ENCODE data around the gene PRC1. TPM values are rescaled to one million over a fixed set of nuclear protein-coding genes. Genes with fewer than 3 reads are reported as not detected.
"Not testable (repeated sequence)": the region's sequence is repeated elsewhere in the genome, so short reads cannot be mapped to it uniquely, and the experiment has no call there.

Gene PRC1
- total RNA-seq, 1 donor from 2014 or later = 18.8 TPM

DNA sequence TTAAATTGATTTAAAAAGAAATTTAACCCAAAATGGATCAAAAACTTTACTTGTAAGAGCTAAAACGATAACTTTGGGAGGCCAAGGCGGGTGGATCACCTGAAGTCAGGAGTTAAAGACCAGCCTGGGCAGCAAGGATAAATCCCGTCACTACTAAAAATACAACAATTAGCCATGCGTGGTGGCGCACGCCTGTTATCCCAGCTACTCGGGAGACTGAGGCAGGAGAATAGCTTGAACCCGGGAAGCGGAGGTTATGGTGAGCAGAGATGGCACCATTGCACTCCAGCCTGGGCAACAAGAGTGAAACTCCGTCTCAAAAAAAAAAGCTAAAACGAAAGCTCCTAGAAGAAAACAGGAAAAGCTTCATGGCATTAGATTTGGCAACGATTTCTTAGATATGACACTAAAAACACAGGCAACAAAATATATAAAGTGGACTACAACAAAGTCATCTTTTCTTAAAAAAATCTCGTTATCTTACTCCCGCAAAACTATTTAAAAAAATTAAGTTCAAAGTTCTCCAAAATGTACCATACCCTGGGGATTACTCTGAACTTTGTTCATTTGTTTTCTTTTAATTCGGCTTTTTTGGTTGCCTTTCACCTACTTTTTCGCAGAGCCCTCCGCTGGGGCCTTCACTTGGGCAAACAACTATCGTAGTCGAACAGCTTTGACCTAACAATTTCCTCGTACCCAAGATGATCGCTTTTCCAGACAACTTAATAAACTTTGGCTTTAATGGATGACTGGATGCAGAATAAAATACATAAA lies 64.9 kb downstream of the PRC1 start:
- H3K4me3 ChIP-seq (ENCODE audit: low read length in 3 of 3) = peak overlapping the region; percentile 84 to 89 (median 87)
- peak overlapping the region; percentile 85 to 90 (median 88) for H3K9ac ChIP-seq (ENCODE audit: low read depth in 1 of 3, low read length in 3 of 3)
- H3K9me3 ChIP-seq (ENCODE audit: control insufficient read depth in 3 of 3, low read length in 3 of 3) = no peaks in the 10 kb centered on the region
- no peaks in the 10 kb centered on the region for H3K27me3 ChIP-seq (ENCODE audit: control insufficient read depth in 3 of 3, insufficient read depth in 3 of 3, low read length in 3 of 3)
- peaks cover 34 to 36% (median 35%) of the 10 kb centered on the region in 3 donors for H3K4me1 ChIP-seq (ENCODE audit: control insufficient read depth in 3 of 3, insufficient read depth in 3 of 3, low read length in 3 of 3)
- no peaks in the 10 kb centered on the region for H3K36me3 ChIP-seq (ENCODE audit: control insufficient read depth in 3 of 3, insufficient read depth in 3 of 3, low read length in 3 of 3)
- peak overlapping the region; percentile 87 for H3K27ac ChIP-seq (ENCODE audit: low read depth, low read length)

DNA sequence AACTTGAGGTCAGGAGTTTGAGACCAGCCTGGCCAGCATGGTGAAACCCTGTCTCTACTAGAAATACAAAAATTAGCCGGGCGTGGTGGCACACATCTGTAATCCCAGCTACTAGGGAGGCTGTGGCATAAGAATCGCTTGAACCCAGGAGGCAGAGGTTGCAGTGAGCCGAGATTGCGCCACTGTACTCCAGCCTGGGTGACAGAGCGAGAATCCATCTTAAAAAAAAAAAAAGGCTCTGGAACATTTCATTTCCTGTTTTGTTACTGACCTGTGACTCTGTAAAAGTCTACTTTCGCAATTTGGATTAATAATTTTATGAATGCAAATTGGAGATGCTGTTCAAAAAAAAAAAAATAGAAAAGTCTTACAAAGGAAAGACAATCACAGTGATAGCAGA lies 66.2 kb downstream of the PRC1 start:
- H3K27ac ChIP-seq (ENCODE audit: low read depth, low read length); H3K9ac ChIP-seq (ENCODE audit: low read depth in 1 of 3, low read length in 3 of 3); H3K27me3 ChIP-seq (ENCODE audit: control insufficient read depth in 3 of 3, insufficient read depth in 3 of 3, low read length in 3 of 3); H3K9me3 ChIP-seq (ENCODE audit: control insufficient read depth in 3 of 3, low read length in 3 of 3); H3K36me3 ChIP-seq (ENCODE audit: control insufficient read depth in 3 of 3, insufficient read depth in 3 of 3, low read length in 3 of 3); H3K4me3 ChIP-seq (ENCODE audit: low read length in 3 of 3): not testable (repeated sequence)
- peaks cover 27 to 31% (median 30%) of the 10 kb centered on the region in 3 donors for H3K4me1 ChIP-seq (ENCODE audit: control insufficient read depth in 3 of 3, insufficient read depth in 3 of 3, low read length in 3 of 3)

DNA sequence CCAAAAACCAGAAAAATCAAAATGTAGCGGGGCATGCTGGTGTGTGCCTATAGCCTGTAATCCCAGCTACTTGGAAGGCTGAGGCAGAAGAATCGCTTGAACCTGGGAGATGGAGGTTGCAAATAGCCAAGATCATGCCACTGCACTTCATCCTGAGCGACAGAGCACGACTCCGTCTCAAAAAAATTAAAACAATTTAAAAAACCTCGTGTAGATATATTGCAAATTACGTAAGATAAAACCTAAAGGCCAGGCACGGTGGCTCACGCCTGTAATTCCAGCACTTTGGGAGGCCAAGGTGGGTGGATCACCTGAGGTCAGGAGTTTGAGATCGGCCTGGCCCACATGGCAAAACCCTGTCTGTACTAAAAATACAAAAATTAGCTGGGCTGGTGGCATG lies 67.6 kb downstream of the PRC1 start:
- not testable (repeated sequence) for H3K27me3 ChIP-seq (ENCODE audit: control insufficient read depth in 3 of 3, insufficient read depth in 3 of 3, low read length in 3 of 3); H3K36me3 ChIP-seq (ENCODE audit: control insufficient read depth in 3 of 3, insufficient read depth in 3 of 3, low read length in 3 of 3); H3K4me3 ChIP-seq (ENCODE audit: low read length in 3 of 3); H3K9me3 ChIP-seq (ENCODE audit: control insufficient read depth in 3 of 3, low read length in 3 of 3); H3K27ac ChIP-seq (ENCODE audit: low read depth, low read length); H3K9ac ChIP-seq (ENCODE audit: low read depth in 1 of 3, low read length in 3 of 3)
- H3K4me1 ChIP-seq (ENCODE audit: control insufficient read depth in 3 of 3, insufficient read depth in 3 of 3, low read length in 3 of 3) = peaks cover 17 to 20% (median 20%) of the 10 kb centered on the region in 3 donors

DNA sequence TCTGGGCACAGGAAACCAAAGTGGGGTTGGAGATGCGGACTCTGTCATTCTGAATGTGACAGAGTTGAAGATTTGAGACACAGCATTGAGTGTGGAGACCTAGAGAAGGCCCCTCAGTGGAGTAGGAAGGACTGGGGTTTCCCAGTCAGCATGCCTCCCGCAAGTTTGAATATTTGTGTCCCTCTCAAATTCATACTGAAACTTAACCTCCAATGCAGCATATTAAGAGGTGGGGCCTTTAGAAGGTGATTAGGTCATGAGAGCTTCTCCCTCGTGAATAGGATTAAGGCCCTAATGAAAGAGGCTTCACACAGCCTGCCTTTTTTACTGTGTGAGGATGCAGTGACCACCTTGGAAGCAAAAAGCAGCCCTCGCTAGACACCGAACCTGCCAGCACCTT lies 70.0 kb downstream of the PRC1 start:
- no peak overlapping the region for H3K4me3 ChIP-seq (ENCODE audit: low read length in 3 of 3)
- H3K36me3 ChIP-seq (ENCODE audit: control insufficient read depth in 3 of 3, insufficient read depth in 3 of 3, low read length in 3 of 3) = peaks cover 21 to 24% (median 23%) of the 10 kb centered on the region in 3 donors
- no peaks in the 10 kb centered on the region for H3K9me3 ChIP-seq (ENCODE audit: control insufficient read depth in 3 of 3, low read length in 3 of 3)

DNA sequence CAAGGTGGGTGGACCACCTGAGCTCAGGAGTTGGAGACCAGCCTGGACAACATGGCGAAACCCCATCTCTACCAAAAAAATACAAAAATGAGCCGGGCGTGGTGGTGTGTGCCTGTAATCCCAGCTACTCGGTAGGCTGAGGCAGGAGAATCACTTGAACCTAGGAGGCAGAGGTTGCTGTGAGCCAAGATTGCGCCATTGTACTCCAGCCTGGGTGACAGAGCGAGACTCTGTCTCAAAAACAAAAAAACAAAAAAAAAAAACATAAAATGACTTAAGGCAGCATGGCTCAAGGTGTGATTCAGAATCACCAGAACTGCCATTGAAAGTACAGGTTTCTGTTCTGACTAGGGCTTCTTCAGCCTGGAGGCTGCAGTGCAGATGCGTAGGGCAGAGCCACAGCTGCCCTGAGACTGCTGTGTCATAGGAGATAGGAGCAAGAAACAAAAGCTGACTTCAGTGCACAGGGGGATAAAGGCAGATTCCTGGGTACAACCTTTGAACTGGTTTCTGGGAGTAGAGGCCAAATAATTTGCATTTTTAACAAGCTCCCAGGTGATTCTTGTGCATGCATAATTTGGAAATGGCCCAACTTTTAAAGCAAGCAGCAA lies 71.5 kb downstream of the PRC1 start:
- H3K4me3 ChIP-seq (ENCODE audit: low read length in 3 of 3); H3K27me3 ChIP-seq (ENCODE audit: control insufficient read depth in 3 of 3, insufficient read depth in 3 of 3, low read length in 3 of 3); H3K4me1 ChIP-seq (ENCODE audit: control insufficient read depth in 3 of 3, insufficient read depth in 3 of 3, low read length in 3 of 3); H3K27ac ChIP-seq (ENCODE audit: low read depth, low read length); H3K9me3 ChIP-seq (ENCODE audit: control insufficient read depth in 3 of 3, low read length in 3 of 3); H3K9ac ChIP-seq (ENCODE audit: low read depth in 1 of 3, low read length in 3 of 3): not testable (repeated sequence)
- peaks cover 36 to 39% (median 36%) of the 10 kb centered on the region in 3 donors for H3K36me3 ChIP-seq (ENCODE audit: control insufficient read depth in 3 of 3, insufficient read depth in 3 of 3, low read length in 3 of 3)

More for the DNA sequence above, 70.0 kb downstream of the PRC1 start:
- Histone ChIP-seq H3K27me3 (ENCODE audit: control insufficient read depth in 3 of 3, insufficient read depth in 3 of 3, low read length in 3 of 3) (no peaks in the 10 kb centered on the region), H3K4me1 (ENCODE audit: control insufficient read depth in 3 of 3, insufficient read depth in 3 of 3, low read length in 3 of 3) (peaks cover 3 to 8% (median 5%) of the 10 kb centered on the region in 3 donors), H3K27ac (ENCODE audit: low read depth, low read length) (no peak overlapping the region), H3K9ac (ENCODE audit: low read depth in 1 of 3, low read length in 3 of 3) (no peak overlapping the region)

DNA sequence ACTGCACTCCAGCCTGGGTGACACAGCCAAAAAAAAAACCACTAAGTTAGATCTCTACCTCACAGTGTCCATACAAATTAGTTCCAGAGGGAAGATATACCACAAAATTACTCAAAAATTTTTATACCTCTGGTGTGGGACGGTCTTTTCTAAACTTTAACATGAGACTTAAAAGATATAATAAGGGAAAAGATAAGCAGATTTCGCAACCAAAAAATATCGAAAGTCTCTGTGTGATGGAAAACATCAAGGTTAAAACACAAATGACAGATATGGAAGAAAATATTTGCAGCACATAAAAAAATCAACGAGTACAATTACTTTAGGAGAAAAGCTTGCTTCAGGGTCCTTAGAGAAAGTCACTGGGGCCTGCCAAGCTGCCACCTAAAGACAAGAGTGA lies 72.4 kb downstream of the PRC1 start:
- H3K27me3 ChIP-seq (ENCODE audit: control insufficient read depth in 3 of 3, insufficient read depth in 3 of 3, low read length in 3 of 3) = no peaks in the 10 kb centered on the region
- H3K27ac ChIP-seq (ENCODE audit: low read depth, low read length) = no peak overlapping the region
- no peak overlapping the region for H3K4me3 ChIP-seq (ENCODE audit: low read length in 3 of 3)
- peaks cover 44 to 48% (median 45%) of the 10 kb centered on the region in 3 donors for H3K36me3 ChIP-seq (ENCODE audit: control insufficient read depth in 3 of 3, insufficient read depth in 3 of 3, low read length in 3 of 3)
- H3K9ac ChIP-seq (ENCODE audit: low read depth in 1 of 3, low read length in 3 of 3) = no peak overlapping the region
- peaks cover 0 to 18% (median 17%) of the 10 kb centered on the region in 3 donors for H3K4me1 ChIP-seq (ENCODE audit: control insufficient read depth in 3 of 3, insufficient read depth in 3 of 3, low read length in 3 of 3)
- H3K9me3 ChIP-seq (ENCODE audit: control insufficient read depth in 3 of 3, low read length in 3 of 3) = no peaks in the 10 kb centered on the region

DNA sequence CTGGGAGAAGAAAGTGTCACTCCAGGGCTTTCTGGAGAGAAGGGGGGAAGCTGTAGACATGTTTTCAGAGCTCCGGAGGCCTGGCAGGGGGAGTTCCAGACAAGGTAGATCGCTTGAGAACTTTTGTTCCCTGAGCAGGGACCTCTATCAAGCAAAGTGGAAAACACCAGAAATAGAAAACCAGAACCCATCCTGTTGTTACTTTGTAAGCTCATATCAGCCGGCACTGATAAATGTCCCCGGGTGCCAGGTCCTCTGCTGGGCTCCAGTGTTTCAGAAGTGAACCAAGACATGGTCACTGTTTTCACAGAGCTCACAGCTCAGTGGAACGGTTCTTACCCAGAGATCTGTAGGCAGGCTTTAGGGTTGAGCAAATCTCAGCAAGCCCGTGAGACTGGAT lies 75.5 kb downstream of the PRC1 start:
- H3K4me3 ChIP-seq (ENCODE audit: low read length in 3 of 3) = no peak overlapping the region
- no peaks in the 10 kb centered on the region for H3K9me3 ChIP-seq (ENCODE audit: control insufficient read depth in 3 of 3, low read length in 3 of 3)
- peaks cover 20 to 47% (median 45%) of the 10 kb centered on the region in 3 donors for H3K4me1 ChIP-seq (ENCODE audit: control insufficient read depth in 3 of 3, insufficient read depth in 3 of 3, low read length in 3 of 3)
- H3K36me3 ChIP-seq (ENCODE audit: control insufficient read depth in 3 of 3, insufficient read depth in 3 of 3, low read length in 3 of 3) = peaks cover 62 to 70% (median 63%) of the 10 kb centered on the region in 3 donors
- no peak overlapping the region for H3K27ac ChIP-seq (ENCODE audit: low read depth, low read length)
- H3K27me3 ChIP-seq (ENCODE audit: control insufficient read depth in 3 of 3, insufficient read depth in 3 of 3, low read length in 3 of 3) = no peaks in the 10 kb centered on the region
- H3K9ac ChIP-seq (ENCODE audit: low read depth in 1 of 3, low read length in 3 of 3) = no peak overlapping the region

DNA sequence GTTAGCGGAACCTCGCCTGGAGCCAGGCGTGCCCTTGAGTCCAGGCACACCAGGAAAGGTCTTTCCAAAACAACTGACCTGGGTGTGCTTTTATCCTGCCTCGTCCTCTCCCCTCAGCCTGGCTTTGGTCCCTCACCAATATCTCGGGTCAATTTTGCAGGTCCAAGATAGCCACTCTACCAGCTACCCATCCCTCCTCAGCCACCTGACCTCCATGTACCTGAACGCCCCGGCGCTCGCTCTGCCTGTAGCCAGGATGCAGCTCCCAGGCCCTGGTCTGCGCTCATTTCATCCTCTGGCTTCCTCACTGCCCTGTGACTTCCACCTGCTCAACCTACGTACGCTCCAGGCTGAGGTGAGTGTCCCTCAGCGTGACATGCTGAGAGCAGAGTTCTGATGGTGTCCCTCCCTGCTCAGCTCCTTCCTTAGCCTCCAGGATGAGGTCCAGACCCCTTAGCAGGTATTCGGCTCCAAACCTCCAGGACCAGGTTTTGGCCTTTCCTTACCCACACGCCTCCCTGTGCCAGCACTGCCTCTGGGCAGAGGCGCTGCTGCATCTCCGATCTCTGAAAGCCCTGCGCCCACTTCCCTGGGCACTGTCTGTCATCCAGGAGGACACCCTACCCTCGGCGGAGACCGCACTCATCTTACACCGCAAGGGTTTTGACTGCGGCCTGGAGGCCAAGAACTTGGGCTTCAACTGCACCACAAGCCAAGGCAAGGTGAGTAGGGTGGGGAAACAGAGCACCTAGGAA lies 76.1 kb downstream of the PRC1 start:
- H3K36me3 ChIP-seq (ENCODE audit: control insufficient read depth in 3 of 3, insufficient read depth in 3 of 3, low read length in 3 of 3) = peaks cover 68 to 74% (median 69%) of the 10 kb centered on the region in 3 donors
- no peak overlapping the region for H3K27ac ChIP-seq (ENCODE audit: low read depth, low read length)
- no peak overlapping the region for H3K4me3 ChIP-seq (ENCODE audit: low read length in 3 of 3)
- H3K9me3 ChIP-seq (ENCODE audit: control insufficient read depth in 3 of 3, low read length in 3 of 3) = no peaks in the 10 kb centered on the region
- peaks cover 20 to 49% (median 48%) of the 10 kb centered on the region in 3 donors for H3K4me1 ChIP-seq (ENCODE audit: control insufficient read depth in 3 of 3, insufficient read depth in 3 of 3, low read length in 3 of 3)
- peak overlapping the region in 2 of 3 donors; percentile 43 to 82 for H3K9ac ChIP-seq (ENCODE audit: low read depth in 1 of 3, low read length in 3 of 3)
- no peaks in the 10 kb centered on the region for H3K27me3 ChIP-seq (ENCODE audit: control insufficient read depth in 3 of 3, insufficient read depth in 3 of 3, low read length in 3 of 3)

DNA sequence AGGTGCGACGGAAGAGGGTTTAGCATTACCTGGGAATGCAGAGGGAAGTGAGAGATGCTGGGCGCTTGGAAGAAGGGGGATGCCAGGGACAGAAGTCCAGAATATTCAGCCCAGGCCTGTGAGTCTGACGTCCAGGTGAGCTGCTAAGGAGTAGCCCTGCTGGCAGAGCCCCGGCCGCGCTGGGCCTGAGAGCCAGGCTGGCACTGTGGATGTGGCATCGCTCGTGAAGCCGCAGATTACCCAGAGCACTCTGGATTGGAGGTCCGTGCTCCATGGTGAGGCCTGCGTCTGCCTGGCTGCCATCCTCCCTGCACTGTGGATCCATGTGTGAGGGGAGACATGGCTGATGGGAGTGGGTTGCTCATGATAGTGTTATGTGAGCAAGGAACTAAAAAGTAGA lies 76.8 kb downstream of the PRC1 start:
- Histone ChIP-seq H3K4me1 (ENCODE audit: control insufficient read depth in 3 of 3, insufficient read depth in 3 of 3, low read length in 3 of 3) (peaks cover 20 to 49% (median 48%) of the 10 kb centered on the region in 3 donors), H3K9ac (ENCODE audit: low read depth in 1 of 3, low read length in 3 of 3) (peak overlapping the region in 1 of 3 donors; percentile 82), H3K4me3 (ENCODE audit: low read length in 3 of 3) (peak overlapping the region in 1 of 3 donors; percentile 69), H3K27ac (ENCODE audit: low read depth, low read length) (peak overlapping the region; percentile 92), H3K27me3 (ENCODE audit: control insufficient read depth in 3 of 3, insufficient read depth in 3 of 3, low read length in 3 of 3) (no peaks in the 10 kb centered on the region), H3K9me3 (ENCODE audit: control insufficient read depth in 3 of 3, low read length in 3 of 3) (no peaks in the 10 kb centered on the region), H3K36me3 (ENCODE audit: control insufficient read depth in 3 of 3, insufficient read depth in 3 of 3, low read length in 3 of 3) (peaks cover 75 to 81% (median 76%) of the 10 kb centered on the region in 3 donors)
